ENCODE data around the gene DALRD3. TPM values are rescaled to one million over a fixed set of nuclear protein-coding genes. Genes with fewer than 3 reads are reported as not detected.
A peak's percentile ranks its signal among the peaks of the same experiment; 100 is the strongest.

Gene DALRD3
- total RNA-seq, 2 experiments from 2014 or later: 19.5 to 19.7 TPM

- no peak for DNase-seq
- Mint-ChIP-seq H3K9me3 (no peaks in the 10 kb centered on the region), H3K27ac (peak overlapping the region; percentile 89), H3K27me3 (ENCODE audit: low read depth) (no peaks in the 10 kb centered on the region), H3K36me3 (ENCODE audit: low read depth) (peaks cover 60% of the 10 kb centered on the region), H3K4me3 (peak overlapping the region; percentile 91), H3K4me1 (ENCODE audit: low read depth) (peaks cover 57% of the 10 kb centered on the region)
- CTCF ChIA-PET: interaction anchor here (0.7 to 1.9 kb wide), 4 partner anchors 14 to 66 kb away, joined by 3 to 7 read pairs (median 4); partner anchors contain the start of genes QRICH1 and WDR6
- intact Hi-C loops (cut with micrococcal nuclease): loop anchor here (10.0 kb wide), 1 partner anchor 697 kb away; the partner anchor contains the start of gene GMPPB
Observed at GRCh38 chr3:49028298-49028672, 9.9 kb upstream of the DALRD3 start.

DNA sequence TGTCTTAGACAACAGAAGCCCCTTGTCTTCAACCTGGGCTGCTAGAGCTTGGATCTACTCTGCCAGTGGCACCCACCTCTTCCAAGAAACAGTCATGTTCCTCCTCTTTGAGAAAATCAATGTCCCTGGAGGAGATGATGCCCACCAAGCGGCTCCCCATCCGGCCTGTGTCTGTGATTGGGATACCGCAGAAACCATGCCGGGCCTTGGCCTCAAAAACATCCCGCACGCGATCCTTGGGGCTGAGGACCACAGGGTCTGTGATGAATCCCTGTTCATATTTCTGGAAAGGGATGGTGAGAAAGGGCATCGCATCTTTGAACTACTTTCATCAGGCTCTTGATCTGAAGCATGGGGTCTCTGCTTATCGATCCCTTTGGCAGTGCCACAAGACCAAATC, 9.3 kb upstream of the DALRD3 start:
- Mint-ChIP-seq H3K9me3 (no peaks in the 10 kb centered on the region), H3K4me3 (peak overlapping the region; percentile 91), H3K27ac (peak overlapping the region; percentile 89), H3K36me3 (ENCODE audit: low read depth) (peaks cover 62% of the 10 kb centered on the region), H3K27me3 (ENCODE audit: low read depth) (no peaks in the 10 kb centered on the region), H3K4me1 (ENCODE audit: low read depth) (peaks cover 63% of the 10 kb centered on the region)
- CTCF ChIA-PET: no interaction called here
- intact Hi-C loops (cut with micrococcal nuclease): loop anchor here (10.0 kb wide), 1 partner anchor 697 kb away; the partner anchor contains the start of gene GMPPB
- no peak for DNase-seq

- peaks cover 63% of the 10 kb centered on the region for H3K4me1 Mint-ChIP-seq (ENCODE audit: low read depth)
- H3K27ac Mint-ChIP-seq: peak overlapping the region; percentile 64
- no peak overlapping the region for H3K4me3 Mint-ChIP-seq
- intact Hi-C loops (cut with micrococcal nuclease): loop anchor here (10.0 kb wide), 1 partner anchor 698 kb away; the partner anchor contains the start of gene GMPPB
- H3K9me3 Mint-ChIP-seq: no peaks in the 10 kb centered on the region
- peaks cover 61% of the 10 kb centered on the region for H3K36me3 Mint-ChIP-seq (ENCODE audit: low read depth)
- CTCF ChIA-PET: interaction anchor here (0.5 to 2.4 kb wide), 5 partner anchors 12 to 65 kb away, joined by 3 to 9 read pairs (median 4); partner anchors contain the start of gene WDR6
- H3K27me3 Mint-ChIP-seq (ENCODE audit: low read depth): no peaks in the 10 kb centered on the region
- no peak for DNase-seq
Observed at GRCh38 chr3:49026536-49026935, 8.2 kb upstream of the DALRD3 start.

DNA sequence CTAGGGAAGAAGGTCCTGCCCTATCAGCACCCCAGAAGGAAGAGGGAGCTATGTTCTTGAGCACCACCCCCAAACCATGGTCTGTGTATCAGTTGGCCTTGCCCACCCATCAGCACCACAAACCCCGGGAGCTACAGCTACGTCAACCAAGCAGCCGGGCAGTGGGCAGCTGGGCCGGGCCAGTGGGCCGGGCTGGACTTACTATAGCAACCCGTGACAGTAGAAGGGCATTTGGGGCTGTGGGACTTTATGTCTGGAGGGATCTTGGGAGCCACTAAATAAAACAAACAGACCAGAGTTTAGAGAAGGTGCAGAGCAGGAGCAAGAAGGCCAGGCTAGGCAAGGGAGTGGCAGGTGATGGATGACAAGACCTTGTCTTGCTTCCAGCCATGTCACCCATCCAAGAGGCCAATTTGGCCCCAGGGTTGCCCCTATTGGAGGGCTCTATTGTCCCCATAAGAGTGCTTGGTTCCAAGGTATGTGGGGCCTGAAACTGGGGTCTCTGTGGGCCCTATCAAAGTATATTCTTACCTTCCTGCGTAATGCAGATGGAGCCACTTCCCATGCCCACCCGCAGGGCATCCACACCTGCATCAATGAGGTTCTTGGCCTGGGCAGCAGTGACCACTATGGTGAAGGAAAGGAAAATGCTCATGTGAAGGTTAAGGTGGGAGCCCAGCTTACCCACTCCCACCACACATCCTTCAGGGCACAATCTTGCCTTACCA, 7.6 kb upstream of the DALRD3 start:
- intact Hi-C loops (cut with micrococcal nuclease): loop anchor here (10.0 kb wide), 1 partner anchor 699 kb away; the partner anchor contains the start of gene GMPPB
- no peak for DNase-seq
- Mint-ChIP-seq H3K9me3 (no peaks in the 10 kb centered on the region), H3K36me3 (ENCODE audit: low read depth) (peaks cover 57% of the 10 kb centered on the region), H3K4me1 (ENCODE audit: low read depth) (peaks cover 63% of the 10 kb centered on the region), H3K4me3 (no peak overlapping the region), H3K27ac (peak overlapping the region; percentile 64), H3K27me3 (ENCODE audit: low read depth) (no peaks in the 10 kb centered on the region)
- CTCF ChIA-PET: interaction anchor here (1.0 to 2.4 kb wide), 4 partner anchors 12 to 38 kb away, joined by 4 to 9 read pairs (median 5); partner anchors contain the start of gene WDR6

GRCh38 chr3:49025005-49025792, 6.8 kb upstream of the DALRD3 start:
- Mint-ChIP-seq H3K4me3 (no peak overlapping the region), H3K9me3 (no peaks in the 10 kb centered on the region), H3K27me3 (ENCODE audit: low read depth) (no peaks in the 10 kb centered on the region), H3K27ac (peak overlapping the region; percentile 64), H3K36me3 (ENCODE audit: low read depth) (peaks cover 57% of the 10 kb centered on the region), H3K4me1 (ENCODE audit: low read depth) (peaks cover 64% of the 10 kb centered on the region)
- no peak for DNase-seq
- intact Hi-C loops (cut with micrococcal nuclease): loop anchor here (10.0 kb wide), 1 partner anchor 700 kb away; the partner anchor contains the start of gene GMPPB
- CTCF ChIA-PET: interaction anchor here (1.3 to 4.5 kb wide), 3 partner anchors 13 to 36 kb away, joined by 4 to 36 read pairs (median 9); partner anchors contain the start of genes P4HTM and WDR6

- peak overlapping the region; percentile 12 for H3K4me3 Mint-ChIP-seq
- H3K27me3 Mint-ChIP-seq (ENCODE audit: low read depth): no peaks in the 10 kb centered on the region
- peaks cover 65% of the 10 kb centered on the region for H3K4me1 Mint-ChIP-seq (ENCODE audit: low read depth)
- no peak overlapping the region for H3K27ac Mint-ChIP-seq
- DNase-seq: no peak
- peaks cover 57% of the 10 kb centered on the region for H3K36me3 Mint-ChIP-seq (ENCODE audit: low read depth)
- intact Hi-C loops (cut with micrococcal nuclease): loop anchor here (5.0 to 10.0 kb wide), 6 partner anchors 143 to 763 kb away; partner anchors contain the start of genes APEH, CCDC71, GMPPB and GPX1
- CTCF ChIA-PET: interaction anchor here (4.5 kb wide), 1 partner anchor 36 kb away, joined by 36 read pairs; the partner anchor contains the start of gene P4HTM
- no peaks in the 10 kb centered on the region for H3K9me3 Mint-ChIP-seq
Observed at GRCh38 chr3:49024449-49024848, 6.1 kb upstream of the DALRD3 start.

DNA sequence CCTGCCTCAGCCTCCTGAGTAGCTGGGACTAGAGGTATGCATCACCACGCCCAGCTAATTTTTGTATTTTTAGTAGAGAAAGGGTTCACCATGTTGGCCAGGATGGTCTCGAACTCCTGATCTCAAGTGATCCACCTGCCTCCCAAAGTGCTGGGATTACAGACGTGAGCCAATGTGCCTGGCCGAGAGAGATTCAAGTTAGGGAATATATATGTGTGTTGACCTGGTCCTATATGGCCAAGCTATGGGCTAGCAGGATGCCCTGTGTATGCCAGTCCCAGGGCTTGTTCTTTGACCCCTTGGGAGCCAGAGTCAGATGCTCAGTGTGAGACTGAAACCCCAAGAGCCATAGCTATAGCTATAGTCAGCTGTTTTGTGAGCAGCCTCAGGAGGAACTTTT, 5.4 kb upstream of the DALRD3 start:
- DNase-seq: no peak
- peaks cover 55% of the 10 kb centered on the region for H3K36me3 Mint-ChIP-seq (ENCODE audit: low read depth)
- peak overlapping the region; percentile 96 for H3K4me3 Mint-ChIP-seq
- no peaks in the 10 kb centered on the region for H3K9me3 Mint-ChIP-seq
- H3K27me3 Mint-ChIP-seq (ENCODE audit: low read depth): no peaks in the 10 kb centered on the region
- H3K27ac Mint-ChIP-seq: peak overlapping the region; percentile 38
- peaks cover 69% of the 10 kb centered on the region for H3K4me1 Mint-ChIP-seq (ENCODE audit: low read depth)
- intact Hi-C loops (cut with micrococcal nuclease): loop anchor here (5.0 to 10.0 kb wide), 6 partner anchors 144 to 764 kb away; partner anchors contain the start of genes APEH, CCDC71, GMPPB and GPX1
- CTCF ChIA-PET: interaction anchor here (0.6 to 8.7 kb wide), 3 partner anchors 14 to 147 kb away, joined by 3 to 84 read pairs (median 36); partner anchors contain the start of genes P4HTM and WDR6

DNA sequence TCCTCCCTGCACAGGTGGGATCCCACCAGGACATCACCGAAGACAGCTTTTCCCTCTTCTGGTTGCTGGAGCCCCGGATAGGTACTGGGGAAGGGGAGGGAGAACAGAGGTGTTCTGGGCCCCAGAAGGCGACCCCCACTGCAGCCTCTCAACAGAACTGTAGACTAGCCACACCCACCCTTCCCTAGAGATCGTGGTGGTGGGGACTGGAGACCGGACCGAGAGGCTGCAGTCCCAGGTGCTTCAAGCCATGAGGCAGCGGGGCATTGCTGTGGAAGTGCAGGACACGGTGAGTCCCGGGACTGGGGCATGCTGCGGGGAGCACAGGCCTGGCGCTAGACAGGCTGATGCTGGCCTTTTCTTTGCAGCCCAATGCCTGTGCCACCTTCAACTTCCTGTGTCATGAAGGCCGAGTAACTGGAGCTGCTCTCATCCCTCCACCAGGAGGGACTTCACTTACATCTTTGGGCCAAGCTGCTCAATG, 4.3 kb upstream of the DALRD3 start:
- Mint-ChIP-seq H3K9me3 (no peaks in the 10 kb centered on the region), H3K27me3 (ENCODE audit: low read depth) (no peaks in the 10 kb centered on the region), H3K27ac (peak overlapping the region; percentile 97), H3K4me1 (ENCODE audit: low read depth) (peaks cover 63% of the 10 kb centered on the region), H3K4me3 (peak overlapping the region; percentile 96), H3K36me3 (ENCODE audit: low read depth) (peaks cover 48% of the 10 kb centered on the region)
- no peak for DNase-seq
- CTCF ChIA-PET: interaction anchor here (0.5 to 8.7 kb wide), 12 partner anchors 8 to 1936 kb away, joined by 3 to 84 read pairs (median 6); partner anchors contain the start of genes P4HTM, QRICH1 and WDR6
- intact Hi-C loops (cut with micrococcal nuclease): loop anchor here (5.0 to 10.0 kb wide), 6 partner anchors 145 to 765 kb away; partner anchors contain the start of genes APEH, CCDC71, GMPPB and GPX1

GRCh38 chr3:49021813-49022687, 3.7 kb upstream of the DALRD3 start, which contains the start of gene NDUFAF3:
TSS of gene NDUFAF3 (plus strand) at chr3:49022121. CDS start at chr3:49022145, 24 bp downstream.
- Mint-ChIP-seq H3K27ac (peak within 1 kb of the TSS; percentile 97), H3K27me3 (ENCODE audit: low read depth) (no peaks in the 10 kb centered on the region), H3K9me3 (no peaks in the 10 kb centered on the region), H3K36me3 (ENCODE audit: low read depth) (peaks cover 42% of the 10 kb centered on the region), H3K4me1 (ENCODE audit: low read depth) (peaks cover 60% of the 10 kb centered on the region), H3K4me3 (peak within 1 kb of the TSS; percentile 96)
- peak; percentile 95 for DNase-seq
- CTCF ChIA-PET: interaction anchor here (0.6 to 8.7 kb wide), 14 partner anchors 9 to 448 kb away, joined by 3 to 84 read pairs (median 6); partner anchors contain the start of genes DAG1, IP6K2, P4HTM and QRICH1
- intact Hi-C loops (cut with micrococcal nuclease): loop anchor here (1.0 to 10.0 kb wide), 11 partner anchors 7 to 765 kb away; partner anchors contain the start of genes APEH, CCDC71, GMPPB and GPX1

DNA sequence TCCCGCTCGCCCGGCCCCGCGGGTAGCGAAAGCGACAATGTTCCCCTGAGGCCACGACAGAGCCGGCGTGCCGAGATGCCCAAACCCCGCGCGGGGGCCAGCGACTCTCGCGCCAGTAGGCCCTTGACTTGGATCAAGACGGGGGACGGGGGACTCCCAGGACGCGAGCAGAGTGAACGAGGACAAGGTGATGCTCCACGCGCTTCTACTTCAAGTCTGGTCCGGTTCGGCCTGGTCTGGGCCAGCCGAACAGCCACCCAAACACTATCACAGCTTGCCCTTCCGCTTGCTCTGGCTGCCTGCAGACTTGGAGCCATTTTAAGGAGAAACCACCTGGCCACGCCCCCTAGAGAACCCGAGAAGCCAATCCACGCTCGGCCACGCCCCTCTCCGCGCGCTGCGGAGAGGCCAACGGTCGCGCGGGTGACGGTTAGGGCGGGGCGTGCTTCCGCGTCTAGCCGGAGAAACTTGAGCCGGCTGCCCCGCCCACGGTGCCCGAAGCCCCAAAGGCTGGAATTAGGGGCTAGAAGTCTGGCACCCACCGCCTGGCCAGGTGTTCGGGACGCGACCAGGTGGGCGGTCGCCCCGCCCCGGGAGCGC, 2.9 kb upstream of the DALRD3 start:
- peaks cover 34% of the 10 kb centered on the region for H3K36me3 Mint-ChIP-seq (ENCODE audit: low read depth)
- H3K27ac Mint-ChIP-seq: peak overlapping the region; percentile 95
- no peaks in the 10 kb centered on the region for H3K27me3 Mint-ChIP-seq (ENCODE audit: low read depth)
- peak; percentile 99 for DNase-seq
- H3K4me3 Mint-ChIP-seq: peak overlapping the region; percentile 96
- peaks cover 53% of the 10 kb centered on the region for H3K4me1 Mint-ChIP-seq (ENCODE audit: low read depth)
- H3K9me3 Mint-ChIP-seq: no peaks in the 10 kb centered on the region
- CTCF ChIA-PET: interaction anchor here (0.6 to 8.7 kb wide), 11 partner anchors 10 to 1251 kb away, joined by 3 to 84 read pairs (median 5); partner anchors contain the start of genes DAG1, IP6K2, P4HTM and QRICH1
- intact Hi-C loops (cut with micrococcal nuclease): loop anchor here (1.0 to 10.0 kb wide), 11 partner anchors 8 to 766 kb away; partner anchors contain the start of genes APEH, CCDC71, GMPPB and GPX1

All from activated naive CD4-positive, alpha-beta T cell treated with anti-CD3 and anti-CD28 coated beads for 36 hours (primary cell).